Heart right ventricle (tissue), 16 donors: Measurements from ENCODE around the gene NUP210. TPM values are rescaled to one million over a fixed set of nuclear protein-coding genes. Genes with fewer than 3 reads are reported as not detected.

Experiments
- ATAC-seq, 8 donors: fragments of 200-7000 bp; cut with Tn5 transposase; one replicate each; pipeline ENCODE4 v1.9.1; 2020; ENCODE audit warnings: mild to moderate bottlenecking in 8 of 8, moderate library complexity in 8 of 8, moderate number of reproducible peaks in 1 of 8
- DNase-seq, 2 donors: peaks; one replicate each; pipeline ENCODE4 v3.0.0-alpha.2; 2020
- H3K27ac ChIP-seq, 10 donors: fragments of 200-600 bp; sonication (generic) in 2 of 10; one replicate each; pipeline versions ENCODE4 v1.5.0 to v1.8.0; 2020 to 2022; ENCODE audit warnings: mild to moderate bottlenecking in 3 of 10
- H3K27me3 ChIP-seq, 7 donors: fragments of 200-600 bp; one replicate each; pipeline ENCODE4 v1.8.0; 2021 to 2022; ENCODE audit warnings: mild to moderate bottlenecking in 2 of 7
- H3K36me3 ChIP-seq, 9 donors: fragments of 200-600 bp; sonication (generic) in 1 of 9; one replicate each; pipeline versions ENCODE4 v1.5.0 to v1.8.0; 2020 to 2022; ENCODE audit warnings: mild to moderate bottlenecking in 2 of 9
- H3K4me1 ChIP-seq, 9 donors: fragments of 200-600 bp; sonication (generic) in 1 of 9; one replicate each; pipeline versions ENCODE4 v1.5.0 to v1.8.0; 2020 to 2022; ENCODE audit warnings: mild to moderate bottlenecking in 4 of 9
- H3K4me3 ChIP-seq, 10 donors: fragments of 200-600 bp; sonication (generic) in 2 of 10; one replicate each; pipeline versions ENCODE4 v1.5.0 to v1.8.0; 2020 to 2022; ENCODE audit warnings: mild to moderate bottlenecking in 7 of 10, moderate library complexity in 2 of 10
- H3K9me3 ChIP-seq, 11 donors: fragments of 200-600 bp in 10 of 11; sonication (generic) in 2 of 11; one replicate each; pipeline versions ENCODE4 v1.5.0 to v1.8.0; 2013 to 2022; ENCODE audit warnings: mild to moderate bottlenecking in 2 of 11, control low read depth in 1 of 11, moderate library complexity in 1 of 11
- WGBS, 2 donors: extraction: QIAGEN DNeasy Blood & Tissue Kit; methylation state at CpG; one replicate each; pipeline ENCODE4 v1.1.7; 2013; ENCODE audit warnings: inconsistent platforms in 1 of 2; 5-methylcytosine and 5-hydroxymethylcytosine counted together
- intact Hi-C, 10 donors: fragments of 100-400 bp; cut with DNase I; formaldehyde crosslinking; loops; one replicate each; pipeline versions ENCODE4 v1.11.1 to v1.14.2; 2022
- polyA plus RNA-seq, 2 donors: library from polyadenylated mRNA; stranded (reverse); fragments of 200-250 nt; gene quantifications; one replicate each; pipeline ENCODE4 v1.2.3, GENCODE V29; 2013
- total RNA-seq, 10 donors: library from RNA; stranded (reverse); fragmentation: NEBNext Ultra II Directional in 3 of 10; extraction: Animal tissue kit (Norgen Biotek cat#: 25700) in 3 of 10; gene quantifications; one replicate each; pipeline versions ENCODE4 v1.2.1 to v1.2.4, GENCODE V29; 2021 to 2023
- TF ChIP-seq, protein P1 (sequence below), 9 donors: fragments of 200-600 bp; sonication (generic) in 2 of 9; IDR thresholded peaks; one replicate each; pipeline versions ENCODE4 v1.5.0 to v1.8.0; 2021 to 2022; ENCODE audit warnings: antibody characterized with exemption in 9 of 9, mild to moderate bottlenecking in 5 of 9, moderate library complexity in 1 of 9
- donor health status: Arrhythmogenic right ventricular cardiomyopathy.
- donor health status: ischemic (EF 13 %, LVEDD 7.1; RV severe dilation, severe dysfunction).
- donor health status: healthy with polysubstance abuse.
- donor health status: DM: no; HTN: yes; CAD: no.
- donor health status: DM: no; HTN: no; CAD: no.
- donor health status: ischemic (EF 25% LVEDD 6.9; RV normal size, moderate dysfunction).
- donor health status: ischemic (EF 25% LVEDD 5.7; RV mildly dilated, moderate dysfunction).
- donor health status: healthy.
- donor health status: DM: yes; HTN: yes; CAD: no.
- donor health status: Ischemic cardiomyopathy.
- donor health status: ischemic (EF 35%, LVEDD 5.7; RV mildly dilated, moderate dysfunction).
- donor health status: nonischemic (EF 11% LVEDD 7.7; RV severe dilation, severe dysfunction).
- donor health status: DM: yes; HTN: yes; CAD: no.
- donor health status: PGD.
- donor health status: ischemic (EF 29% LVEDD 5.4; RV normal size, mild dysfunction).
- donor health status: nonischemic (EF 23%, LVEDD 6.1; RV moderate dilation, normal function).

Gene NUP210
- total and polyA plus RNA-seq, 12 donors: 0.84 to 7.2 (median 2.5) TPM

DNA sequence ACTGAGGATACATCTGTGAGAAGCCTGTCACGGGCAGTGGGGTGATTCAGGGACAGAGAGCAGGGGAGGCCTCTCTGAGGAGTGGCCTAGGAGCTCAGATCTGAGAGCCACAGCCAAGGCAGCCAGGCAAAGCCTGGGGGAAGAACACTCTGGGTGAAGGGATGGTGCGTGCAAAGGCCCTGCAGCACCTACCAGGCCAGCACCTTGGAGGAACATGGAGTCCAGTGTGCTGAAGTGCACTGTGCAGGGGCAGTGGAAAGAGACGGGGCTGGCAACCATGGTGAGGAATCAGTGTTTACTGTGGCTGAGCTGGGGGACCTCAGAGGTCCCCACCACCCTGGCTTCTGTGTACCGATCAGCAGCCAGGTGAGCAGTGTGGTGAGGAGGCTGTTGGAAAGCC, 48.0 kb downstream of the NUP210 start:
- H3K4me1 ChIP-seq: no peaks in the 10 kb centered on the region
- 89 to 94% methylated on average over 4 of the region's 4 CpGs for WGBS, 2 donors
- H3K27ac ChIP-seq: no peak overlapping the region
- intact Hi-C loops: no loop called here
- DNase-seq (no peak), ATAC-seq (no peak)
- no peak overlapping the region for H3K4me3 ChIP-seq
- TF ChIP-seq, protein P1, sequence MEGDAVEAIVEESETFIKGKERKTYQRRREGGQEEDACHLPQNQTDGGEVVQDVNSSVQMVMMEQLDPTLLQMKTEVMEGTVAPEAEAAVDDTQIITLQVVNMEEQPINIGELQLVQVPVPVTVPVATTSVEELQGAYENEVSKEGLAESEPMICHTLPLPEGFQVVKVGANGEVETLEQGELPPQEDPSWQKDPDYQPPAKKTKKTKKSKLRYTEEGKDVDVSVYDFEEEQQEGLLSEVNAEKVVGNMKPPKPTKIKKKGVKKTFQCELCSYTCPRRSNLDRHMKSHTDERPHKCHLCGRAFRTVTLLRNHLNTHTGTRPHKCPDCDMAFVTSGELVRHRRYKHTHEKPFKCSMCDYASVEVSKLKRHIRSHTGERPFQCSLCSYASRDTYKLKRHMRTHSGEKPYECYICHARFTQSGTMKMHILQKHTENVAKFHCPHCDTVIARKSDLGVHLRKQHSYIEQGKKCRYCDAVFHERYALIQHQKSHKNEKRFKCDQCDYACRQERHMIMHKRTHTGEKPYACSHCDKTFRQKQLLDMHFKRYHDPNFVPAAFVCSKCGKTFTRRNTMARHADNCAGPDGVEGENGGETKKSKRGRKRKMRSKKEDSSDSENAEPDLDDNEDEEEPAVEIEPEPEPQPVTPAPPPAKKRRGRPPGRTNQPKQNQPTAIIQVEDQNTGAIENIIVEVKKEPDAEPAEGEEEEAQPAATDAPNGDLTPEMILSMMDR (IDR thresholded peaks at IDR 0.05): no peak
- H3K36me3 ChIP-seq: peaks cover 0 to 60% (median 0%) of the 10 kb centered on the region in 9 donors
- H3K9me3 ChIP-seq: no peaks in the 10 kb centered on the region
- peaks cover 0 to 6% (median 0%) of the 10 kb centered on the region in 7 donors for H3K27me3 ChIP-seq

DNA sequence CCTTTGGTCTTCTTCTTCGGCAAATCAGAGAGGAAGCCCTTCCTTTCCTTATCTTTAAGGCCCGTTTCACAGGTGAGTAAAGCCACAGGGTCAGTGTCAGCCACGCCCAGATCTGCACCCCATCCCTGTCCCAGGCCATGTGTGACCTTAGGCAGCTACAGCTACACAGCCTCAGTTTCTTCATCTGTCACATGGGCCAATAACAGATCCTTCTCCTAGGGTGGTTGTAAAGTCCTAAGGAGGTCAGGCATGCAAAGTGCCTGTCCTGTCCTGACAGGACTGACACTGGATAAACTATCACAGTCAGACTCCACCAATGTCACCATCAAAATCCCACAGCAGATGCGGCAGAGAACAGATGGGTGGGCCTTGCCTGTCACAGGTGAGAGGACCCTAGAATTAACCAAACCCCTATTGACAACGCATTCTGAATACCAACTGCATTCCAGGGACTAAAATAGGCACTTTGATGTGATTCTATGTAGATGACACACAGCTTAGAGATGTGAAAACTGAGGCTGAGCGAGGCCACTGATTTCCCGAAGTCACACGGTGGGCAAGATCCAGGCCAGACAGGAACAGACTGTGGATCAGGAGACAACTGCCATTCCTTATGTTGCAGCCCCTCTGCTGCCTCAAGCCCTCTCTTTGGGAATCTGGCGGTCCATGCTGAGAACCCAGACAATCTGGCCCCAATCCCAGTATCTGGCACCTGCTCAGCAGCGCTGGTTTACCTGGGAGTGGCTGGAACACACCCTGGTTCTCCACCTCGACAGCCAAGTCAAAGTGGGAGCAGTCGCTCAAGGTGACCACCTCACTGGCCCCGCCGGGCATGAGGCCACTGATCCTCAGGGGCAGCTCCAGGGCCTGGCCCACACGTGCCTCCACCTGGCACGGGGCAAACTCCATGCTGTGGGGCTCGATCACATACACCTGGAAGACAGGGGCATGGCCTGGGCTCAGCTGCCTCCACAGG, 48.7 kb downstream of the NUP210 start:
- intact Hi-C loops: no loop called here
- H3K27ac ChIP-seq: no peak overlapping the region
- peaks cover 0 to 6% (median 0%) of the 10 kb centered on the region in 7 donors for H3K27me3 ChIP-seq
- H3K9me3 ChIP-seq: no peaks in the 10 kb centered on the region
- WGBS, 2 donors: 88% methylated on average over 17 of the region's 17 CpGs
- TF ChIP-seq, protein P1 (IDR thresholded peaks at IDR 0.05): no peak
- no peak for ATAC-seq
- no peaks in the 10 kb centered on the region for H3K4me1 ChIP-seq
- H3K4me3 ChIP-seq: no peak overlapping the region
- no peak for DNase-seq
- H3K36me3 ChIP-seq: peaks cover 0 to 54% (median 0%) of the 10 kb centered on the region in 9 donors

DNA sequence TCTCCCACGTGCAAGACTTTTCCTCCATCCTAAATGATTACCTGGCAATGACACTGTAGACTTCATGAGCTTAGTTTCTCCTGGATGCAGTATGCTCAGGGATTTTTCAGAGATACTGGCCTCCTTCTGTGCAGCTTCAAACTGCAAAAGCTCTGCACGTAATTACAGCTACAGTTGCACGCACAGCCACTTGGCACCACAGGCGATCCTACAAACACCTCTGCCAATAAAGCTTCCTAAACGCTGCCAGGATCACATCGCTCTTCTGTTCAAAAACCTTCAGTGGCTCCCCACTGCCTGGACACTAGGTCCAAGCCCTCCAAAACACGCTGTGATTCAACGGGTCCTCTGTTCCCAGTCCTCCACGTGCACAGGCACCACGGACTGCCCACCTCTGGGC, 49.5 kb downstream of the NUP210 start:
- H3K36me3 ChIP-seq: peaks cover 0 to 49% (median 0%) of the 10 kb centered on the region in 9 donors
- no peak overlapping the region for H3K27ac ChIP-seq
- no peak for DNase-seq
- H3K4me1 ChIP-seq: no peaks in the 10 kb centered on the region
- ATAC-seq: no peak
- 82% methylated on average over 10 of the region's 10 CpGs for WGBS, 2 donors
- no peak overlapping the region for H3K4me3 ChIP-seq
- H3K9me3 ChIP-seq: no peaks in the 10 kb centered on the region
- intact Hi-C loops: no loop called here
- TF ChIP-seq, protein P1 (IDR thresholded peaks at IDR 0.05): no peak
- peaks cover 0 to 6% (median 0%) of the 10 kb centered on the region in 7 donors for H3K27me3 ChIP-seq

DNA sequence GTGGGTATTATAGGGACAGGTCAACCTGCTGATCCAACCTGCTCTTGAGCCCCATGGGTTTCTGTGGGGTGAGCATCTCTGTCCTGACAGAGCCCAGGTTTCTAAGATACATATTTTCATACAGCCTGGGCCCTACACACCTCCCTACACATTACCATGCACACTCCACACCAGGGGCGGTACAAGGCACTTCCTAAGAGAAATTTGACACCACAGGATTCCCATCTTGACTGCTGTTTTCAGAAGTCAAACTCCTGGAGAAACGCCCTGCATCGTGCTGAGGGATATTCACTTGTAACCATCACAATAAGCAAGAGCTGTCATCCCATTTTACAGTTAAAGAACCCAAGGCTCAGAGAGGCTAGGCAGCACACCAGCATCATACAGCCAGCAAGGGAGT, 50.1 kb downstream of the NUP210 start:
- Histone ChIP-seq H3K27ac (no peak overlapping the region), H3K27me3 (peaks cover 0 to 6% (median 0%) of the 10 kb centered on the region in 7 donors), H3K9me3 (no peaks in the 10 kb centered on the region), H3K36me3 (peaks cover 0 to 49% (median 0%) of the 10 kb centered on the region in 9 donors), H3K4me1 (no peaks in the 10 kb centered on the region), H3K4me3 (no peak overlapping the region)
- ATAC-seq: no peak
- TF ChIP-seq, protein P1 (IDR thresholded peaks at IDR 0.05): no peak
- DNase-seq: no peak
- WGBS, 2 donors: 55 to 59% methylated on average over 3 of the region's 3 CpGs
- intact Hi-C loops: no loop called here
